ENCODE measurements around the gene MYADML2. TPM values are rescaled to one million over a fixed set of nuclear protein-coding genes. Genes with fewer than 3 reads are reported as not detected.

MYADML2 gene
- total and polyA plus RNA-seq, 10 of the 15 experiments (the other 5 are each of a cell fraction or from before 2014, with no cell fraction given) = not detected

DNA sequence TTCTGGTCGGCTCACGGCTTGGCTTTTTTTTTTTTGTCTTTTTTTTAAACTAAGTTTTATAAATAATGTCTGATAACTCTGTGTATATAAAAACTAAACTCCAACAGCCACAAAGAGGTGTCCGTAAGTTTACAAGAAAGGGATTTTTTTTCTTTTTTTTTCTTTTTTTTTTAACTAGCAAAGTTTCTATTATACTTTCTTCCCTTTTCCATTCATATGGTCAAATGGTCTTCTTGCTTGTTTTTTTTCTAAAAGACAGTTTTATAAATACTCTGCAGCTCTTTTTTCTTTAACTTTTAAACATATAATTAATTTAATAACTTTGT lies 25.5 kb downstream of the MYADML2 start:
- ChIA-PET POLR2A (interaction anchor here (0.6 kb wide), 2 partner anchors 66 to 1773 kb away, joined by 3 to 6 read pairs; no protein-coding TSS in a partner anchor), CTCF (no interaction called here), RAD21 (ENCODE audit: unreplicated experiment) (no interaction called here), SMC1A (ENCODE audit: uncharacterized antibody, unreplicated experiment) (no interaction called here)
- WGBS (ENCODE audit: insufficient coverage, insufficient replicate concordance, low lambda C conversion rate, missing lambda C conversion rate) = 94% methylated on average over 3 of the region's 3 CpGs
- Histone ChIP-seq H3K4me2 (ENCODE audit: control insufficient read depth, insufficient read depth) (no peak overlapping the region), H3K4me3 (no peak overlapping the region), H3K4me1 (ENCODE audit: control insufficient read depth, insufficient read depth, low read length) (peaks cover 18% of the 10 kb centered on the region), H3K9ac (ENCODE audit: control insufficient read depth, insufficient read depth, low read length) (no peak overlapping the region), H4K20me1 (ENCODE audit: control insufficient read depth, insufficient read depth) (no peaks in the 10 kb centered on the region; the same call in 1 of the 2 replicates), H2AFZ (ENCODE audit: control insufficient read depth, low read depth, low read length) (no peak overlapping the region), H3K27ac (ENCODE audit: control insufficient read depth, insufficient read depth) (no peak overlapping the region), H3K9me3 (replicated peaks; ENCODE audit: control insufficient read depth, insufficient read depth, low read length) (no peaks in the 10 kb centered on the region), H3K36me3 (ENCODE audit: control insufficient read depth in 2 of 2, insufficient read depth in 2 of 2, low read length in 1 of 2) (peaks cover 3 to 8% of the 10 kb centered on the region in 2 experiments; a peak in 3 of 4 replicates), H3K79me2 (ENCODE audit: control insufficient read depth, insufficient read depth, low read length) (peaks cover 47% of the 10 kb centered on the region), H3K27me3 (replicated peaks in 1 of 2; ENCODE audit: control insufficient read depth in 2 of 2, insufficient read depth in 2 of 2, low read length in 1 of 2) (no peaks in the 10 kb centered on the region)
- intact Hi-C loops (cut with micrococcal nuclease; ENCODE audit: unreplicated experiment) (no loop called here), in situ Hi-C loops (cut with MboI) (no loop called here)
- ATAC-seq (no peak), DNase-seq (ENCODE audit: low read depth, low spot score) (no peak), FAIRE-seq (no peak)
- TF ChIP-seq NR2F1 (conservative IDR thresholded peaks at IDR 0.05) (no peak), HDAC6 (IDR thresholded peaks at IDR 0.05; ENCODE audit: unreplicated experiment) (no peak), FOXK2 (IDR thresholded peaks at IDR 0.05) (no peak), TARDBP (IDR thresholded peaks at IDR 0.05; ENCODE audit: borderline replicate concordance) (no peak), ZBED1 (IDR thresholded peaks at IDR 0.05; ENCODE audit: borderline replicate concordance) (no peak), TBL1XR1 (IDR thresholded peaks at IDR 0.05; ENCODE audit: low read depth, low read length) (no peak), HCFC1 (IDR thresholded peaks at IDR 0.05; ENCODE audit: low read length) (no peak), SIX5 (IDR thresholded peaks at IDR 0.05; ENCODE audit: low read depth, low read length, severe bottlenecking) (no peak)
- TF ChIP-seq, protein P1, sequence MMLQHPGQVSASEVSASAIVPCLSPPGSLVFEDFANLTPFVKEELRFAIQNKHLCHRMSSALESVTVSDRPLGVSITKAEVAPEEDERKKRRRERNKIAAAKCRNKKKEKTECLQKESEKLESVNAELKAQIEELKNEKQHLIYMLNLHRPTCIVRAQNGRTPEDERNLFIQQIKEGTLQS (IDR thresholded peaks at IDR 0.05; ENCODE audit: borderline replicate concordance, extremely low read depth, low read depth, low read length) = no peak
- TF ChIP-seq, protein P2, sequence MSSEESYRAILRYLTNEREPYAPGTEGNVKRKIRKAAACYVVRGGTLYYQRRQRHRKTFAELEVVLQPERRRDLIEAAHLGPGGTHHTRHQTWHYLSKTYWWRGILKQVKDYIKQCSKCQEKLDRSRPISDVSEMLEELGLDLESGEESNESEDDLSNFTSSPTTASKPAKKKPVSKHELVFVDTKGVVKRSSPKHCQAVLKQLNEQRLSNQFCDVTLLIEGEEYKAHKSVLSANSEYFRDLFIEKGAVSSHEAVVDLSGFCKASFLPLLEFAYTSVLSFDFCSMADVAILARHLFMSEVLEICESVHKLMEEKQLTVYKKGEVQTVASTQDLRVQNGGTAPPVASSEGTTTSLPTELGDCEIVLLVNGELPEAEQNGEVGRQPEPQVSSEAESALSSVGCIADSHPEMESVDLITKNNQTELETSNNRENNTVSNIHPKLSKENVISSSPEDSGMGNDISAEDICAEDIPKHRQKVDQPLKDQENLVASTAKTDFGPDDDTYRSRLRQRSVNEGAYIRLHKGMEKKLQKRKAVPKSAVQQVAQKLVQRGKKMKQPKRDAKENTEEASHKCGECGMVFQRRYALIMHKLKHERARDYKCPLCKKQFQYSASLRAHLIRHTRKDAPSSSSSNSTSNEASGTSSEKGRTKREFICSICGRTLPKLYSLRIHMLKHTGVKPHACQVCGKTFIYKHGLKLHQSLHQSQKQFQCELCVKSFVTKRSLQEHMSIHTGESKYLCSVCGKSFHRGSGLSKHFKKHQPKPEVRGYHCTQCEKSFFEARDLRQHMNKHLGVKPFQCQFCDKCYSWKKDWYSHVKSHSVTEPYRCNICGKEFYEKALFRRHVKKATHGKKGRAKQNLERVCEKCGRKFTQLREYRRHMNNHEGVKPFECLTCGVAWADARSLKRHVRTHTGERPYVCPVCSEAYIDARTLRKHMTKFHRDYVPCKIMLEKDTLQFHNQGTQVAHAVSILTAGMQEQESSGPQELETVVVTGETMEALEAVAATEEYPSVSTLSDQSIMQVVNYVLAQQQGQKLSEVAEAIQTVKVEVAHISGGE (CRISPR knock-in tag; IDR thresholded peaks at IDR 0.05) = no peak
- TF ChIP-seq, protein P3, sequence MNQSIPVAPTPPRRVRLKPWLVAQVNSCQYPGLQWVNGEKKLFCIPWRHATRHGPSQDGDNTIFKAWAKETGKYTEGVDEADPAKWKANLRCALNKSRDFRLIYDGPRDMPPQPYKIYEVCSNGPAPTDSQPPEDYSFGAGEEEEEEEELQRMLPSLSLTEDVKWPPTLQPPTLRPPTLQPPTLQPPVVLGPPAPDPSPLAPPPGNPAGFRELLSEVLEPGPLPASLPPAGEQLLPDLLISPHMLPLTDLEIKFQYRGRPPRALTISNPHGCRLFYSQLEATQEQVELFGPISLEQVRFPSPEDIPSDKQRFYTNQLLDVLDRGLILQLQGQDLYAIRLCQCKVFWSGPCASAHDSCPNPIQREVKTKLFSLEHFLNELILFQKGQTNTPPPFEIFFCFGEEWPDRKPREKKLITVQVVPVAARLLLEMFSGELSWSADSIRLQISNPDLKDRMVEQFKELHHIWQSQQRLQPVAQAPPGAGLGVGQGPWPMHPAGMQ (IDR thresholded peaks at IDR 0.05; ENCODE audit: borderline replicate concordance) = no peak
- TF ChIP-seq, protein P4, sequence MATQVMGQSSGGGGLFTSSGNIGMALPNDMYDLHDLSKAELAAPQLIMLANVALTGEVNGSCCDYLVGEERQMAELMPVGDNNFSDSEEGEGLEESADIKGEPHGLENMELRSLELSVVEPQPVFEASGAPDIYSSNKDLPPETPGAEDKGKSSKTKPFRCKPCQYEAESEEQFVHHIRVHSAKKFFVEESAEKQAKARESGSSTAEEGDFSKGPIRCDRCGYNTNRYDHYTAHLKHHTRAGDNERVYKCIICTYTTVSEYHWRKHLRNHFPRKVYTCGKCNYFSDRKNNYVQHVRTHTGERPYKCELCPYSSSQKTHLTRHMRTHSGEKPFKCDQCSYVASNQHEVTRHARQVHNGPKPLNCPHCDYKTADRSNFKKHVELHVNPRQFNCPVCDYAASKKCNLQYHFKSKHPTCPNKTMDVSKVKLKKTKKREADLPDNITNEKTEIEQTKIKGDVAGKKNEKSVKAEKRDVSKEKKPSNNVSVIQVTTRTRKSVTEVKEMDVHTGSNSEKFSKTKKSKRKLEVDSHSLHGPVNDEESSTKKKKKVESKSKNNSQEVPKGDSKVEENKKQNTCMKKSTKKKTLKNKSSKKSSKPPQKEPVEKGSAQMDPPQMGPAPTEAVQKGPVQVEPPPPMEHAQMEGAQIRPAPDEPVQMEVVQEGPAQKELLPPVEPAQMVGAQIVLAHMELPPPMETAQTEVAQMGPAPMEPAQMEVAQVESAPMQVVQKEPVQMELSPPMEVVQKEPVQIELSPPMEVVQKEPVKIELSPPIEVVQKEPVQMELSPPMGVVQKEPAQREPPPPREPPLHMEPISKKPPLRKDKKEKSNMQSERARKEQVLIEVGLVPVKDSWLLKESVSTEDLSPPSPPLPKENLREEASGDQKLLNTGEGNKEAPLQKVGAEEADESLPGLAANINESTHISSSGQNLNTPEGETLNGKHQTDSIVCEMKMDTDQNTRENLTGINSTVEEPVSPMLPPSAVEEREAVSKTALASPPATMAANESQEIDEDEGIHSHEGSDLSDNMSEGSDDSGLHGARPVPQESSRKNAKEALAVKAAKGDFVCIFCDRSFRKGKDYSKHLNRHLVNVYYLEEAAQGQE (IDR thresholded peaks at IDR 0.05; ENCODE audit: low read depth, low read length) = no peak
- no TSS peak for BruUV-seq (replicated peaks)

Measured in GM12878 (cell line).